GM18858 (cell line): ENCODE data around the gene STEEP1.

Experiments
- ATAC-seq: cut with Tn5 transposase; IDR thresholded peaks from one replicate; pipeline ENCODE4 v1.9.1; 2021; ENCODE audit not compliant: unreplicated experiment

STEEP1 gene

DNA sequence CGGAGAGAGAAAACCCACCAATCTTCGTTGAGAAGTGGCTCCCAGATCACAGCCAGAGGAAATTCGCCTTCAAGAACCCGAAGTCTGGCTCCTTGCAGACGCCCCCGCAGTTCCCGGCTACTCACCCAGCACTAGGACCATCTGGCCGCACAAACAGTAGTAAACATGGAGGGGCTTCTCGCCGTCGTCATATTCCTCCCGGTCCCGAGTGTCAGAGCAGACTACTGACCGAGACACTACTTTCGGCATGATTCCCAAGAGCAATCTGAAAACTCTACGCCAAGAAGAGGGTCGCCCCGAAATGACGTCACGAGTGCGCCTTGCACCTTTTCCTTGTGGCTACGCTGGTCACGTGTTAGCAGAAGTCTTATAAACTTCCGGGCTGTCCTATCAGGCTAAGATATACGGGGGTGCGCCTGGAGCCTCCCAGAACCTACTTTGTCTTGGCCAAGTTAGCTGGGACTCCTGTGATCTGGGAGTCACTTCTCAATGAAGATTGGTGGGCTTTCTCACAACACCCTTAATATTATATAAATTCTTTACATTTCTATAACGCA, at the start of gene STEEP1:
Gene STEEP1, minus strand, starts transcription at position 303 of the 557 bp plus-strand sequence. Its CDS starts 54 bp downstream, at position 249.
- ATAC-seq, result peak; percentile 87

DNA sequence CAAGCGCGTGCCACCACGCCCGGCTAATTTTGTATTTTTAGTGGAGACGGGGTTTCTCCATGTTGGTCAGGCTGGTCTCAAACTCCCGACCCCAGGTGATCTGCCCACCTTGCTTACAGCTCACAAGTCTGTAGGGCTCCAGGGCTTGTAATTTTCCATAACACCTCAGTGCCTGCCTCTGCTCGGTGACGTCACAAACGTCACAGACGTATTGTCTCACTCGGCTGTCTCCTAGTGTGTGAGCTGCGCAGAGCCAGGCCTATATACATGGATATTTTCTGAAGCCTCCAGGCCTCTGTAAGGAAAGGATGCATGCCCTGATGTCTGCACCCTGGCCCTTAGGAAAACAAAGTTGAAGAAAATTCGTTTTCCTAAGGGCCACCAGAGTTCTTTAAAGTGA, 49.6 kb upstream of the STEEP1 start:
- no peak for ATAC-seq

DNA sequence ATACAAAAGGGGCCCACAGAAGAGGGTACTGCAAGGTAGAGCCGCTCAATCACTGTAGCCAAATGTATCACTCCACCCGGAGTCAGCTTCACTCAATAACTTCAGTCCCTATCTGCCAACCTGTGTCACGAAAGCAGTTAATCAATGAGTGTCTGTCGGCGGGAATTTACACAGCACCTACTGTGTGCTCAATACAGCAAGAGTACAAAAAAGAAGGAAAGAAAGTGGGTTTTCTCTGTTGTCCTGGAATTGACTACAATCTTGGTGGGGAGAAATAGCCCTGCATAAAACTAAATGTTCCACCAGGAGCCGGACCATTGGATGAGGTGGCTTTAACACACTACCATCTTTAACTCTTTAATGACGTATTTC, 41.8 kb upstream of the STEEP1 start:
- ATAC-seq, result no peak

DNA sequence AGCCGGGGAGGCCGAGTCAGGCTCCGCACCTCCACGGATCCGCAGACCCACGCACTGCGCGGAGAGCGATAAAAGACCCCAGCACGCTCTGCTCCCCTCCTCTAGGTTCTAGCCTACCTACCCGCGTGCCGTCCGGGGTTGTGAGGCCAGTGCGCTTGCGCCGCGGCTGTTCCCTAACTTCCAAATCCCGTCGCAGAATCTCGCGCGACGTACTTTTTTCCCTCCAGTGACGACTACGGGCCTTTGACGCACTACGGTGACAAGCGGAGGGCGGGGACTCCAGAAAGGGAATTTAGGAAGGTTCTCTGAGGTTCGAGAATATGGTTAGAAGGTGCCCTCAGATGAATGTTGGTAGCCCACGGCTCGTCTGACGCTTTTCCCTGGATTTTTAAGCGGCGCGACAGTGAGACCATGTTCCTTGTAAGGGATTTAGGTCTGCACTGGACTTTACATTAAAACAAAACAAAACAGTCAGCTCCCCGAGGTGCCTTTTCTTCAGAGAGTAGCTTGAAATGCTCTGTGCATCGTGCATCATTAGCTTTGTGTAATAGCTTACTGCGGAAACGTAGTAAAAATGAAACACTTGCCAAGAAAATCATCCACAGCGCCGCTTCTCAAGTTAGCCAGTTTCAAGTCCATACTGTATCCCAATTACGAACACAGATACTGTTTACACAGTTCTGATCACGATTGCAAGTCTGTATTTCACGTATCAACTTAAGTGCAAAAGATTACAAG, 41.2 kb upstream of the STEEP1 start, which contains the start of gene NKRF:
Gene NKRF, minus strand, starts transcription at position 145 of the 738 bp plus-strand sequence.
- ATAC-seq, result peak; percentile 64

DNA sequence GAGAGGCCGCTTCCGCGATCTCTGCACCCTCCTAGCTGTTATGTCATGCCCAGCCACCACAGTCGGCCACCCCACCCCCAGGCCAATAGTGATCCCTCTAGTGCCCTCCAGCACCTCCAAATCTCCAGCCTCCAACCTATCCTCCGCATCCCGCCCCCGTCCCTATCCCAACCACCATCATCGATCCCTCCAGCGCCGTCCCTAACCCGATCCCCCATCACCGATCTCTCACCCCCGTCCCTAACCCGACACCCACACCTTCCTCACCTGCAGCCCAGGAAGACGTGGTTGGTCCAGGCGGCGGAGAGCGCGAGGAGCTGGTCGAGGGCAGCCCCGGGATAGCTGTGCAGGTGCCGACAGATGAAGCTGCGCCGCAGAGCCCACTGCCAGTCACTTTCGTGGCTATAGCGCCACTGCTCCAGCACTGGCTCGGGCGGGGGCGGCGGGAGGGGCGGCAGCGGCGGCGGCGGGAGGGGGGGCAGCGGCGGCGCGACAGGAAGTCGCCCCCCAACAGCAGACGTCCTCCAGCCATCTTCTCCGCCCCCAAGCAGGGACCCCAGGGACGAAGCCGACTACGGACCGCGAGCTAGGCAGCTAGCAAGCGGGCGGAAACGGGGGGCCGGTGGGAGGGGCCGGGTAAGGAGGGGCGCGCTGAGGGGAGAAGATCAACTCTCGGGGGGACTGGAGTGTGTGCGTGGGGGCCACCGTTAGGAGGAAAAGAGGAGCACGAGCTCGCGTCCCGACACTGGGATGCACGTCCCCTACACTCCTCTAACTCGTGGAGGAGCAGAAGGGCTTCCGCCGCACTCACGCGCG, 40.5 kb upstream of the STEEP1 start:
- ATAC-seq, result no peak

DNA sequence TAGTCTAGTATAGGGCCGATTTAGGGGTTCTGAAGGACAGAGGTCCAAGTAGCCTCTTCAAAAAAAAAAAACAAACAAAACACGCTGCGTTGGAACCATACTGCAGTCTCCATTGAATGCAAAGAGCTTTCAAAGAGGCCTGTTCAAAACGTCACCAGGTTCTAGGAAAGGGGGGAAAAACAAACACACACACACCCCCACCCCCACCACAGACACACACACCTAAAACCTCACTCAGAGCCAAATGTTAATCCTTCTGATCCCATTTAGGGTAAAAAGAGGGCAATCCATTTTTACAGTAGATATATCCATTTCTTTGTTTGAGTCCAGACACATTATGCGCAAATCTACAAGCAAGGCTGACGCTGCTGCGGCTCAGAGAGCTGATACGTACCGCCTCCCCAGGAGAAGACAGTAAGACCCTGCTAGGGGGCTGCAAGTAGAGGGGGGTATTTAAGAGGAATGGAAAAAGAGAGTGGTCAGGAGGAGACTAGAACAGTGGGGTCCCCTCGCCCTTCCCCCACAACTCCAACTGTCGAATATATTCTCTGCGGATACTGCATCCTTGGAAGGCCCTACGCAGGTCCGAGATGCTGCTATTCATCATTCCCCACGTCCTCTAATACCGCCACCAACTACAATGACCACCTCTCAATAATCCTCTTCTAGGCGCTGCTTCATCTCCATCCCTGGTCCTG, 39.7 kb upstream of the STEEP1 start:
- ATAC-seq, result no peak

DNA sequence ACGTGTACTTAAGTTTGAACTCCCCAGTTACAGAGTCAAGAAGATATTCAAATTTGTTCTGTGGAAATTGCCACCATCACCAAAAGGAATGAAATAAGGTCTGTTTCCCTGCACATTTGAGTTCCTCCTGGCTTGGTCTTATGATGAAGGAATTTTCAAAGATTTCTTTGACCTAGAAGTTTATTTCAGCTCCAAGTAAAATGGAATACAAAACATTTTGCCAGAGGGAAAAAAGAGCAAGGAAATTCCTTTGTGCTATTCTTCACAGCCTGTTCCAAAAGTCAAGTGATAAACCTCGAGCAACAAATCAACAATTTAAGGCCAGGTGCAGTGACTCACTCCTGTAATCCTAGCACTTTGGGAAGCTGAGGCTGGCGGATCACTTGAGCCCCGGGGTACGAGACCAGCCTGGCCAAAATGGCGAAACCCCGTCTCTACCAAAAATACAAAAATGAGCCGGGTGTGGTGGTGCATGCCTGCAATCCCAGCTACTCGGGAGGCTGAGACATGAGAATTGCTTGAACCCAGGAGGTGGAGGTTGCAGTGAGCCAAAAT, 37.6 kb upstream of the STEEP1 start:
- no peak for ATAC-seq

DNA sequence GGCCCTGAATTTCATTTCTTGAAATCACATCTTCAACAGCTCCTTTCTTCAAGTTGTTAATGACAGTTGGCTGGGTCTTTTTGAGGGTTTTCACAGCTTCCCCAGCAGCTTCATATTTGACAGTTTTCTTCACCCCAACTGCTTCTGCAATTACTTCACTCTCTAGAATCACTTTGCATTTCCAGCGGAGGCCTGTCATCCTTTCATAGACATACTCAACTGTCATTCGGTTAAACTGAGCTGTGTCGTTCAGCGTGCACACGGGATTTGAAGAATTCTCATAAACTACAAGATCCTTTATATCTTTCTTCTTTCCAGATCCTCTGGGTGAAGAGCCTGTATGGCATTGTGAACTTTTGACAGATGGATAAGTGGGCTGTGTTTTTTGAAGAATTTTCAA, 24.6 kb upstream of the STEEP1 start:
- no peak for ATAC-seq

DNA sequence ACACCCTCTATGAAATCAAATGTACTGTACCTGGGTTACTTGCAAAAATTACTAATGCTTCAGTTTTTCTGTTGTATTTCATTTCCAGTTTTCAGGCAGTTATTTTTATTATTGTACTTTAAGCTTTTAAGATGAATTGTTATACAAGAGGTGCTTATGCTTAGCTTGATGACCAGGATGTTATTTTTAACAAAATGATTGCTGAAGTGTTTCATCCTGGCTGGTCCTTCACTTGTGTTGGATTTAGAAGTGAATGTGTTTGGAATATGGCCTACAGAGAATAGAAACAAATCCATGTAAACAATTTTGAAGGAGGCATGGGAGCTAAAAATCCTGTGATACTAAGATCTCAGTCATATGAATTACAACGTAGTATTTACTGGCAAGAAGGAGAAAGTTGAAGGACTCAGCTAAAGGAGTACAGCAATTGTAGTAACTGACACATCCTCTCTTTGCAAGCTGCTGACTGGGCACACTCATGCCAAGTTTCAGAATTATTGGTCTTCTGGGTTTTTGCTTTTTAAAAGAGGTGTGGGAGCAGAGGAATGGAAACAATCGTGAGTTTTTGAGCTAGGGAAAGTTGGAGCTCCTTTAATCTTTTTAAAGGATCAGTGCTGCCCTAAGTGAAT, 18.3 kb upstream of the STEEP1 start:
- ATAC-seq, result no peak

DNA sequence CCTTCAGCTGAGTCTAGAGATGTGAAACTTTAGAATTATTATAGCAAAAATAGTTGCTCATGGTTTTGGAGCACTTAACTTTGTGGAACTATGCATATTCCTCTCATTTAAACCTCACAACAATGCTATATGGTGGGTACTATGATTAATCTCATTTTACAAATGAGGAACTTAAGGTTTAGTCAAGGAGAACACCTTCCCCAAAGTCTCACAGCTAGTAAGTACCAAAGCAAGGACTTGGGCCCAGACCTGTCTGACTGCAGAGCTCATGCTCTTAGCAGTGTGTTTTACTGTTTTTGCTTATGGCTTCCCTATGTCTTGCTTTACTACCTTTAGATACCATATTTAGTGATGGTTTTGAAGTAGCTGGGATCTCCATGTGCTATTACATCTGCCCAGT, 14.2 kb upstream of the STEEP1 start:
- peak; percentile 50 for ATAC-seq

DNA sequence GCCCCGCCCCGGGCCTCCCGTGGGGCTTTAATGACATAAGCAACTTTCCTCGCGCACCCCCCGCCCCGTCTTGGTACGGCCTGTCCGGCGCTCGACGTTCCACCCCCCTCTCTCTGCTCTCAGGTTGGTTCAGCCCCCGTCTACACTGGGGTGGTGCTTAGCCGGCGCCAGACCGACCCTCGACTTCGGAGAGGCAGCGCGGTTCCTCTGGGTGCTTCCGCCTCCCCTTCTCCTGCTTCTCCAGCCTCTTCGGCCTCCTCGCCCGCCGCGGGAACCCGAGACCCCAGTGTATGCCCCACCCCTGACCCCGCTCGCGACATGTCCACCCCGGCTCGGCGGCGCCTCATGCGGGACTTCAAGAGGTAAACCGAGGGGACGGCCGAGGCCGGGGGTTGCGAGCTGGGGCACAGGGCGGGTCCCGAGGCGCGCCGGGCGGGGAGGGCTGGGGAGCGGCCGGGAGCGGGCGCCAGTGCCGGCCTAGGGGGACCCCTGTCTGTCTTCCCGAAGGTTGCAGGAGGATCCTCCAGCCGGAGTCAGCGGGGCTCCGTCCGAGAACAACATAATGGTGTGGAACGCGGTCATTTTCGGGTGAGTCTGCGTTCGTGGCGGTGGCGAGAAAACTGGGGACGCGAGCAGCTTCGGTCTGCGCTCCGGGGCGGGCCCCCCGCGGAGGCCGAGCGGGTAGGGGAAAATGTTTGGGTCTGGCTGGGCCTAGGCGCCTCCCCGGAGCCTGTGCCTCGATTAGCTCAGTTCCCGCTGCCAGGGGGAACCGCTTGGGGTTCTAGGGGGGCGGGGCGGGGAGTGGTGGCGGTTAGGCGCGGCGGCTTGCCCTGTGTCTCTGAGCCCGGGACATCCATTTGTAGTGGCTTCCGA, 9.4 kb upstream of the STEEP1 start, which contains the start of gene UBE2A:
Gene UBE2A, plus strand, starts transcription at position 170 of the 873 bp plus-strand sequence. Its CDS starts 149 bp downstream, at position 319.
- ATAC-seq, result peak; percentile 52

DNA sequence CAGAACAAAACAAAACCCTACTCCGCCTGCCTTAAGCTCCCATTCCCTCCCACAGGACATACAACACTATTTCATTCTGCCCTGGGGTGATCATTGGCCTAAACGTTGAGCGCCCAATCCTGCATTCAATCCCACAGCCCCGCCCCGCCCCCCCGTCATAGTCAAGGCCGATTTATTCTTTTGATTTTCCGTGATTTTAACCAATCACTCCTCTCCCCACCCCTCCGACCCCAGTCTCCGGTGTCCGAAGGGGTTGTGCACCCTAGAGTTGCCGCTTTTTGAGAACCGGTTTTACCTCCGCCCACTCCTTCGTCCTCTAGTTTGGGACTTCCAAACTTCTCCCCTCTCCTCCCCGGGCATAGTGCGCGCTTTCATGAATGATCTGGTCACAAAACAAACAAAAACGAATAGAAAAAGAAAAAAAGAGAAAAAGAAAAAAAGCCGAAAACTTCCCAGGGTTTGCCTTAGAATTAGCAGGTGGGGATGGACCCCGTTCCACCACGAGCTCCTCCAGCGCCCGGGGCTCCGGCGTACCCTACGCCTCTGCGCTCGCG, 8.7 kb upstream of the STEEP1 start:
- peak; percentile 52 for ATAC-seq

DNA sequence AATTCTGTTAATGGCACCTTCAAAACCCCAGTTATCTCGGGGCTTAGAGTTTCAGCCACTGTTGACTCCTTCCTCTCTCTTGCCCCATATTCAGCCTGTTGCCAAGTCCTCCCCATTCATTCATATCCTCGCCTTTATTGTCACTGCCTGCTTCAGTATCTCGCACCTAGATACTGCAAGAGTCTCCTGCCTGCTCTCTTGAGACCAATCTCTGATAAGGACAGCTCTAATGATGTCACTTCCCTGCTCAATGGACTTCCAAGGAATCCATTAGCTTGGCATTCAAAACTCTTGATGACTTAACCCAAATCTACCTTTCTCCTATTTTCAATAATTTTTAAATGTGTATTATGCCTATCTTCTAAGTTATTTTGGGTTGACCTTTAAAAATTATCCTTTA, 8.0 kb upstream of the STEEP1 start:
- ATAC-seq, result no peak

DNA sequence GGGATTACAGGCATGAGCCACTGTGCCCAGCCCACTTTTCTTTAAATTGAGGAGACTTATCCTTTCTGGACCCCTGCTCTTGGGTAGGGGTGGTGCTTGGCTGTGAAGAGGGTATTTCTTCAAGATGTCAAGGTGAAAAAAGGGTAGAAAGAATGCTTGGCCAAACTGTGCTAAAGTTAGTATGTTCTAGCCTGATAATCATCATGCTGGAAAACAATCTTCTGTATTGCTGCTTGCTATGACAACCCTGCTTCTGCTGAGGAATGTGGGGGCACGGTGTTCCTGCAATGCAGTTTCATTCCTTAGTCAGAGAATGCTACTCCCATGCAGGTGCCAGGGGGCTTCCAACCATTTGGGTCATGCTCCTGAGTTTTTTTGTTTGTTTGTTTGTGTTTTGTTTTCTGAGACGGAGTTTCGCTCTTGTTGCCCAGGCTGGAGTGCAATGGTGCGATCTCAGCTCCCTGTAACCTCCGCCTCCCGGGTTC, 5.2 kb upstream of the STEEP1 start:
- no peak for ATAC-seq

DNA sequence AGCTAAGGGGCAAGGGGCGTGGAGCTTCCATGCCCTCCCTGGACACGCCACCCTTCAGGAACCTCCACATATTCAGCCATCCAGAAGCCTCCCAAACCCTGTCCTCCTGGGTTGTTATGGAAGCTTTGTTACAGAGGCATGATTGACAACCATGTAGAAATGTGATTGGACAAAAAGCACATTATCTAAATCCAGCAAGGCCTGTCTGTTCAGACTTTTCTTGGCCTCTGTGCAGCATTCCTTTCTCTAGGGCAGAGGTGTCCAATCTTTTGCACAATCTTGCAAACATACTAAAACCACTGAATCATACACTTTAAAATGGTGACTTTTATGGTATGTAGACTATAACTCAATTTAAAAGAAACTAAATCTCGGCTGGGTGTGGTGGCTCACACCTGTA, 12.7 kb downstream of the STEEP1 start:
- no peak for ATAC-seq

DNA sequence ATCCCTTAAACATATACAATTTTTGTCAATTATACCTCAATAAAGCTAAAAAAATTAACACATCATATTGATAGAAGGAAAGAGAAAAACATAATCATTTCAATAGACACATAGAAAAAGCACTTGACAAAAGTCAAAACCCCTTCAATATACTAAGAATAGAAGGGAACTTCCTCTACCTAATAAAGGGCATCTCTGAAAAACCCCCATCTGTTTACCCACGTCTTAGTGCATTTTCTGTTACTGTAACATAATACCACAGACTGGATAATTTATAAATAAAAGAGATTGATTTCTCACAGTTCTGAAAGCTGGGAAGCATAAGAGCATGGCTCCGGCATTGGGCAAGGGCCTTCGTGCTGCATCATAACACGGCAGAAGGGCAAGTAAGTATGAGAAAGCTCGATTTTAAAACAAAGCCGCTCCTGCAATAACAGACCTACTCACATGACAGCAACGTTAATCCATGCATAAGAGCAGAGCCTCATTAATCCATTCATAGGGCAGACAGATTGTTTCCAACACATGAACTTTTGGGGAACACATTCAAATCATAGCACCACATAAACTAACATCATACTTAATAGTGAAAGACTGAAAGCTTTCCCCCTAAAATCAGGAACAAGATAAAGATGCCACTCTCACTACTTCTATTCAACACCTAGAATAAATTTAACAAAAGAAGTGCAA, 15.7 kb downstream of the STEEP1 start:
- ATAC-seq, result no peak

DNA sequence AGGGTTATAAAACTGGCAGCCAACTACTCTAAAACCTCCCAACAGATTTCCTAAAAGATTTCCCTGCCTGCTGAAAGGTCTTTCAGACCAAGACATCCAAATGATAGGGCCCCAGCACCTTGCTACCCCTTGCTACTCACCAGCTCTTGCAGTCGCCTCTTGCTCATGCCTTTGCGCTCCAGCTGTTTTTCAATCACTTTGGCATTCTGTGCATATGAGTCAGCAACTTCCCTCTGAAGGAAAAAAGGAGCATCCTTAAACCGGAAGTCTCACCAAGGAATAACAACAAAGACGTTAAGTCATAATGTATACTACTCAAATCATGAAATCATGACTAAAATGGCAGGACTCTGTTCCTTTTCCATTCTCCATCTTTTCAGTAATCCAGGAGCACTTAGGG, 24.0 kb downstream of the STEEP1 start:
- no peak for ATAC-seq

DNA sequence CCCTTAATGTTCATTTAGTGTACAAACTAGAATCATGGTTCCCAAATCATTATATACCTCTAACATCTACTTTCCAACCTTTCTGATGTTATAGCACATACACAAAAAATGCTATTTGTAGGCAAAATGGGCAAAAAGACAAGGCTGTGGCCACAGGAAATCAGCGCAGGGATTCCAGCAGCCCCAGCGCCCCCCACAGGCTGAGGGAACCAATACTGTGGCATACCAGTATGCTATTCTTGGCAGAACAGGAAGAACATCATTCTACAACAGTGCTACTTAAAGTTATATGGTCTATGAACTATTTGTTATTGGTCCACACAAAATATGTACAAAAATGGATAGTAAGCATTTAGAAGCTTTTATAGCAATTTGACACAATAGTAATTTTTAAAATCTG, 25.3 kb downstream of the STEEP1 start:
- ATAC-seq, result no peak
